Mesenteric fat pad (tissue), 1 donor: ENCODE measurements around the gene BRAP. TPM values are rescaled to one million over a fixed set of nuclear protein-coding genes. Genes with fewer than 3 reads are reported as not detected.
"Not testable (repeated sequence)": the region's sequence is repeated elsewhere in the genome, so short reads cannot be mapped to it uniquely, and the experiment has no call there.

Source experiments
- DNase-seq: peaks from one replicate; pipeline ENCODE4 v3.0.0-alpha.2; 2020; ENCODE audit warnings: low spot score
- total RNA-seq: library from RNA; stranded (reverse); fragmentation: NEBNext Ultra II Directional; extraction: Animal tissue kit (Norgen Biotek cat#: 25700); gene quantifications from one replicate; pipeline ENCODE4 v1.2.1, GENCODE V29; 2021
- donor health status: DM: yes; HTN: yes; CAD: no.

BRAP gene
- total RNA-seq, 1 donor from 2014 or later: 16.9 TPM

- no peak for DNase-seq
Observed at GRCh38 chr12:111624540-111624939, 61.2 kb downstream of the BRAP start.

- not testable (repeated sequence) for DNase-seq
Observed at GRCh38 chr12:111617841-111618240, 67.9 kb downstream of the BRAP start.

DNA sequence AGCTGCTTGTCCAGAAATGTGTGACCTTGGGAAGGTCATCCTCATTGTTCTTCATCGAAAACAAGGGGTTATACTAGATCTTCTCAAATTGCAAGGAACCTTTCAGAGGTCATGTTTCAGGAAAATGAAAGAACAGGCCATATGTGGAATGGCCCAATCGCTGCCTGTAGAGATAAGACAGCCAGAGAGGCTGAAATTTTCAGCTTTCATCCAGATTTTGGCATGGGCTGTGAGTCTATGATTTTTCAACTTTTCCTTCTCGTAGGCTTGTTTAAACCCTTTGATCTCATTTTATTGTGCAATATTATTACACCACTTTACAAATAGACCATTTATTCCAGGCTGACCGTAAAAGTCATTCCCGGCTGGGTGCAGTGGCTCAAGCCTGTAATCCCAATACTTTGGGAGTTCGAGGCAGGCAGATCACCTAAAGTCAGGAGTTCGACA, 69.6 kb downstream of the BRAP start:
- no peak for DNase-seq

DNA sequence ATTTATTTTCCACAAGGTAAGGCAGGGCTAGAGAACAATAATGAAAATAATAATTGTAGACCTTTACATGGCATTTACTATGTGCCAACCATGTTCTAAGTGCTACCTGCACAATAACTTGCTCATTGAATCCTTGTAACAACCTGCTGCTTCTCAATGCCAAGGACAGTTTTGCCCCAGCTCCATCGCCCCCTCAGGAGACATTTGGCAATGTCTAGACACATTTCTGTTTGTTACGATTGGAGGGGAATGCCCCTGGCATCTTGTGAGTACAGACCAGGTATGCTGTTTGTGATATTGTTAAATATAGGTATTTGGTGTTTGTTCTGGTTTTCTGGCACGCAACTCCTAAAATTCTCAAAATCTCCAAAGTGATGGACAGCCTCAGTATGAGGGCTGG, 78.5 kb downstream of the BRAP start:
- no peak for DNase-seq

- DNase-seq: no peak
Observed at GRCh38 chr12:111606767-111607230, 79.0 kb downstream of the BRAP start.

DNA sequence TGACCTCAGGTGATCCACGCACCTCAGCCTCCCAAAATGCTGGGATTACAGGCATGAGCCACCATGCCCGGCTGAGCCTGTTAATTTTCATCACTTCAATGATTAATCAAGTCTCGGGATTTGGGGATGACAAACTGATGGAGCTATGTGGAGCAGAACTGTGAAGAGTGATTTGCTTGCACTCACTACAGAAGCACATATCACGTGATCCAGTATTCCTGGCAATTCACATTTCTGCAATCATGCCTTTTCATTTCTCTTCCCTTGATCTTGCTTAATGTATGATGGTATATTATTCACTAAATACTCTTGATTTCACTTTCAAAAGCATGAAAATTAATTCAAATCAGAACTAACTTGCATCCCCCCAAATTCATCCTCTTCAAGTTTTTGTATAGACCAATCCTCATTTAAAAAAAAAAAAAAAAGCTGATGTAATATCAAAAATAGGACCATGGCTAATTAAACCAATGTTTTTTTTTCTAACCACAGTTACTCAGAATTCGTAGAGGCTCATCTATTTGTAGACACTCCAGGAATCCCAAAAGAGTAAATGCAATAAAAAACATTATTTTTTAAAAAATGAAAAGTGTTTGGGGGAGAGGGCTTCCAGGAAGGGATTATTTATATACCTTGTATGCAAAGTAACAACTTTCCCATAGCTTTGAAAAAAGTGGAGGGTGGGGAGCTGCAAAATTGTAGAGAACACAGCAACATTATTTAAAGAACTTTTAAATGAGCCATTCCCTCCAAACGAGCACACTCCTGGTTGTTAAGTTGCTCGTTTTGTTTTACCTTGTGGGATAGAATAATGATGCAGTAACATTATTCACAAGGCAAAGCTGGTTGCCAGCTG, 79.6 kb downstream of the BRAP start:
- no peak for DNase-seq

DNA sequence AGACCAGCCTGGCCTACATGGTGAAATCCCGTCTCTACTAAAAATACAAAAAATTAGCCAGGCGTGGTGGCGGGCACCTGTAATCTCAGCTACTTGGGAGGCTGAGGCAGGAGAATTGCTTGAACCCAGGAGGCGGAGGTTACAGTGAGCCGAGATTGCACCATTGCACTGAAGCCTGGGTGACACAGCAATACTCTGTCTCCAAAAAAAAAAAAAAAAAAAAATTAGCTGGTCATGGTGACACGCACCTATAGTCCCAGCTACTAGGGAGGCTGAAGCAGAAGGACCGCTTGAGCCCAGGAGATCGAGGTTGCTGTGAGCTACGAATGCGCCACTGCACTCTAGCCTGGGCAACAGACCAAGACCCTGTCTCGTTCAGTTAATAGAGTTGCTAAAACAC, 82.9 kb downstream of the BRAP start:
- DNase-seq: not testable (repeated sequence)

DNA sequence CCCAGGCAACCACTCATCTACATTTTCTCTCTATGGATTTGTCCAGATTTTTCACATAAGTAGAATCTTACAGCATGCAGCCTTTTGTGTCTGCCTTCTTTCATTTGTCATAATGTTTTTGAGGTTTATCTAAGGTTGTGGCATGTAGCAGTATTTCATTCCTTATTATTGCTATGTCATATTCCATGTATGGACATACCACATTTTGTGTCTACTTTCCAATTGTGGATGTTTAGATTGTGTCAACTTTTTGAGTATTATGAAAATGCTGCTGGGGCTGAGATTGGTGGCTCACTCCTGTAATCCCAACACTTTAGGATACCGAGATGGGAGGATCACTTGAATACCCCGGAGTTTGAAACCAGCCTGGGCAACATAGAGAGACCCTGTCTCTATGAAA, 83.4 kb downstream of the BRAP start:
- no peak for DNase-seq

GRCh38 chr12:111600986-111601385, 84.8 kb downstream of the BRAP start:
- not testable (repeated sequence) for DNase-seq

DNA sequence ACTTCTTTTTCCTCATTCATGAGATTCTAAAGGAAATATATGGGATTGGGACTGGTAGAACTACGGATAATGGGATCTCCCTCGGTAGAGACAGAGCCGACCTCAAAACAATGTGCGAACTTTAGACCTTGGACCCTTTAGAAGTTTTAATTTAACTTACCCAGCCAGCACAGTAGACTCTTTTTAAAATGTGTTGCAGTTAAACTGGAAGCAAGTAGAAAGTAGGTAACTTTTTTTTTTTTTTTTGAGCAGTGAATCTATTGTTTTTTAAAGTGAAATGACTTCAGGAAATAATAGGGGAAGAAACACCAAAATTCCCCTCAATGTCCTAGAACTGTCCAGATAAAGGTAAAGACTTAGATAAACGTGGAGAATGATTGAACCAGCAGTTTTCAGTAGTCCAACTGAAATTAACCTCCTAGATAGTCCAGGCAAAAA, 85.5 kb downstream of the BRAP start:
- no peak for DNase-seq

- peak; percentile 98 for DNase-seq
Observed at GRCh38 chr12:111599453-111600204, 86.1 kb downstream of the BRAP start.

- peak; percentile 90 for DNase-seq
Observed at GRCh38 chr12:111598637-111599452, 86.9 kb downstream of the BRAP start, which contains the start of gene ATXN2. Gene ATXN2 (minus strand): TSS chr12:111599315. CDS start chr12:111599034, 281 bp downstream.

DNA sequence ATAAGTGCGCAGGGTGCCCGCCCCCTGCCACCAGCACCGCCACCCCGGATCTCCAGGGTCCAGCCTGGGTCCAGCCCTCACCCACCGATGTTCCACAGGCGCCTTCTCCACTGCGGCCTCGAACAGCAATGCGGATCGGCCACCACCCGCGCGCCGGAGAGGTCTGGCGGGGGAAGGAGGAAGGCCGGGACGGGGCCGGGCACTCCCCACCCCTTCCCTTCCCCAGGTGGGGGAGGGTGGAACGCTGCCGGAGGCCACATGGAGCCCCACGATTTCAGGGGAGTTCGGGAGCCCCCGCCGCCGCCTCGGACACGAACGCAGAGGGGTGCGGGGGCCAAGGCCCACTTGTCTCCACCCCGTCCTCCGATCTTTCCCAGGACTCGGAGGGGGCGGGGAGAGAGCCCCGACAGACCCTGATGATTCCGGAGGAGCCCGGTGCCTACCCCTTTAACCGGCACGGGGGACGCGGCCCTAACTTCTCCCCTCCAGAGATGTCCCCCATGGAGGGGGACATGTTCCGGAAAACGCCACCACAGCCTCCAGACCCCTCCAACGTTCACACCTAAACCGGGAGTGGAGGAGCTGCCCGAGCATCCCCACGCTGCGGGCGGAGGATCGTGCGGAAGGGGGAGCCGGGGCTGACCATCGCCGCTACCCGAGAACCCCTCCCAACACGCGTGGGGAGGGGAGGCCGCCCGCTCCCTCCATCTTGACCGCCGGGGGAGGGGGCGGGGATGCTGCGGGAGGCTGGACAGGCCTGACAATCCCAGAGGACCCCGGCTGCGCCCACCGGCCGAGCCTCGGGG, 87.7 kb downstream of the BRAP start:
- DNase-seq: peak; percentile 92

- DNase-seq: no peak
Observed at GRCh38 chr12:111596985-111597830, 88.5 kb downstream of the BRAP start.

DNA sequence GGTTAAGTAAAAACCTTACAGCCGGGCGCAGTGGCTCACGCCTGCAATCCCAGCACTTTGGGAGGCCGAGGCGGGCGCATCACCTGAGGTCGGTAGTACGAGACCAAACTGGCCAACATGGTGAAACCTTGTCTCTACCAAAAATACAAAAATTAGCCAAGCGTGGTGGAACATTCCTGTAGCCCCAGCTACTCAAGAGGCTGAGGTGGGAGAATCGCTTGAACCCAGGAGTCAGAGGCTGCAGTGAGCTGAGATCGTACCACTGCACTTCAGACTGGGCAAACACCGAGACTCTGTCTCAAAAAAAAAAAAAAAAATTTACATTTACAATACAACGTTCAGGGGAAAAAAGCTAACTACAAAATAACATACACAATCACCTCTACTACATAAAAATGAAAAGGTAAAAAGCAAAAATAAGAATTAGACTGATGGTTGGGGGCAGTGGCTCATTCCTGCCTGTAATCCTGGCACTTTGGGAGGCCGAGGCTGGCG, 90.4 kb downstream of the BRAP start:
- DNase-seq: not testable (repeated sequence)
